Measurements from ENCODE around the gene ACSS1.

Gene ACSS1

GRCh38 chr20:25078662-25079061 lies 20.7 kb upstream of the ACSS1 start:
- no peak for DNase-seq (ENCODE audit: low read depth)

DNA sequence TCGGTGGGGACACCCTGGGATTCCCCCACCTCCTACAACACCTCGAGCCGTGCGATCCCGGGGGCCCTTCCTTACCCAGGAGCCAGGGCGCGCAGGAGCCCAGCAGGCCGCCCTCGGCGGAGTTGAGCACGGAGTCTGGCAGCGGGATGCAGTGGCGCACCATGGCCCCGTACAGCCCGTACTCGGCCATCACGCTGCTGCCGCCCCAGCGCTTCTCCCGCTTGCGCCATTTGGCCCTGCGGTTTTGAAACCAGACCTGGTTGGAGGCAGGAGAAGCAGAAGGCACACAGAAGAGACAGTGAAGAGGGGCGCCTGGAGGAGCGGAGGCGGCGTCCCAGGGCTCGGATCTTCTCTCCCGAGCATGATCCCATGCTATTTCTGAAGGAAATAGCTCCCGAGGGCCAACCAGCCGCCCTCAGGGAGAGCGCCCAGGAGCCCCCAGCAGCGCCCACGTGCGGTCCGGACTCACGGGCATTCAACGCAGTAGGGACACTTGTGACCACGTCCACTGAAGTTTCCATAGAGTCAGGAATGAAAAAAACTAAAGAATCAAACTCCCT lies 19.8 kb upstream of the ACSS1 start:
- DNase-seq (ENCODE audit: low read depth) = peak; percentile 25

DNA sequence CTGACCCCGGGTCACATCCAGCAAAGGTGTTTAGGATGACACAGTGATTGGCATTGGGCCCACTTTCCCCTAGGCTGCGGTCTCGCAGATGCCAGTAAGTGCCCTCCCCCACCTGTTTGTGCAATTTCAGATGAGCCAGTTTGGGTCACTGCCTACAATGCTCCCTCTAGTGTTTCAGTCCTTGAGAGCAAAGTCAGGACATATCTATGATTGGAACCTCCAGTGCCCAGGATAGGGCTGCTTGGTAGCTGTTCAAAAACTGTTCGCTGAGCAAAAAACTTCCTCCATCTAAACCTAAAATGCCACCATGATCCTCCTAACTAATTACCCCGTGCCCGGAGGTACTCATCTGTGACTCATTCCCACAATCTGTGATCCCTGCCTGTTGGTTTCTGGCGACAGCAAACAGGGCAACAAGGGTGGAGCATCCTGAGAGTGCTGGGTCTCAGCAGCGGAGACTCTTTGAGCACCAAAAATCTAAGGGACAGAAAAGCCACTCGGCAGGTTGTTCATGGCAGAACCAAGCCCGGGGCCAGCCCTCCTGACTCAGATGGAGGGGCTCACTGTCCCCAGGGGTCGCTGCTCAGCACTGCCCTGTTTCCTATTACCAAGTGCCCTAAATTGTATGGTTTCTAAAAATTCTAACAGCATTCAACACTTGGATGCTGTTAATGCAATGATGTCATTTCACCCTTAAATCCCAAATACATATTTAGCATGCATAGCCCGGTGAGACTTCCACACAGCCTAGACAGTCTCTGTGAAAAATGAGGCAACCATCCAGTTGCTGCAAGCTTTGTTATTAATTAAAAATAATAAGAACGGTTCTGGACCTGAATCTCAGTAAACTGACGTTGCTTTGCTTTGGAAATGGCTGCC lies 19.0 kb upstream of the ACSS1 start:
- DNase-seq (ENCODE audit: low read depth) = peak; percentile 29

DNA sequence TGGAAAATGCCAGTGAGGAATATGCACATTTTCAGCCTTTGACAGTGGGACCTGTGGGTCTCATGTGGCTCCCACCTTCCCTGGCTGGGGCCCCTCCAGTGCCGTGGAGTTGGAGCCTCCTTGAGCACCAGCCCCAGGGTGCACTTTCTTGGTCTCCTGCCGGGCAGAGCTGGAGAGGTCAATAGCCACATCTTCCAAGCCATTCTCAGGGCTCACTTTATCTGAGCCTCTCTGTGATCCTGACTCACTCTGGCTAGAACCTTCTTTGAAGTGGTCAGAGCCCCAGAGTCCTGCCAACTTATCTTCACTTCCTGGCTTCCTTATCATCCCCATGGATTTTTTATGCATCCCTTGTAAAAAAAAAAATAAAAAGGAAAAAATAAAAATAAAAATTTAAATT lies 18.3 kb upstream of the ACSS1 start:
- DNase-seq (ENCODE audit: low read depth) = no peak

DNA sequence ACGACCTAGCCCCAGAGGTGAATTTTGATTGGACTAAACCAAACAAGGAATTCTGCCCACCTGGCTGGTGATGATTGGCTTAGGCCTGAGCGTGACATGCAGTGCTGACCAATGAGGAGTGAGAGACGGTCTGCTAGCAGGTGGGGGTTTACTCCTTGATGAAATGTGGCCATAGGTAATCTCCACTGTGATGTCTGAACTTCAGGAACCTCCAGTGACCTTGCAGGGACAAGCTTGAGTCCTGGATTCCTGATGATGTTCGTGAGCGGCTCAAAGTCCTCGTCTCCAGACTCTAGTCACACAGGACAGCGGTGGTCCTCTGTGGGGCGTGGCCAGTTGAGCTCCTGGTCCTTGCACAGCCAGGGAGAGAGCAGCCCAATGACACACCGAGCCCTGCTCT lies 15.6 kb upstream of the ACSS1 start:
- no peak for DNase-seq (ENCODE audit: low read depth)

DNA sequence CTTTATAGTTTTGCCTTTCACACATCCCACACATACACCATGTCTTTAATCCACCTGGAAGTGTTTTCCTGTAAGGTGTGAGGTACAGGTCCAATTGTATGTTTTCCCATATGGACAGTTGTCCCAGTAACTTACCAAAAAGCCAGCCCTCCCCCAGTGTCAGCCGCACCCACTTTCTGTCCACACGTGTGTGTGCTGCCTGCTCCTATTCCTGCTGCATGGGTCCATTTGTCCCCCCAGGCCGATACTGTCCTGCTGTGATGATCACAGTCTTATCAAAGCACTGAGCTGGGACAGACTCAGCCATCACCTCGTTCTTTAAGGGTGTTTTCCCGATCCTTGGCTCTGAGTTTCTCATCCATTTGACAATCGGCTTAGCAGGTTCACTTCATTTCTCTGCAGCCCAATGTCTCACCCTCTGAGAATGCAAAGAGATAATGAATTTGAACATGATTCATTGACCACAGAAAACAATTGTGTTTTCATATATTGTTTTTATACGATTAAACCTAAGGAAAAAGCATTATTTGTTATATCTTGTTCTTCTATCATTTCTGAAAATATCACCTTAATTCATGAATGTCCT lies 14.4 kb upstream of the ACSS1 start:
- DNase-seq (ENCODE audit: low read depth) = peak; percentile 49

GRCh38 chr20:25071734-25072133 lies 13.8 kb upstream of the ACSS1 start:
- DNase-seq (ENCODE audit: low read depth) = no peak

DNA sequence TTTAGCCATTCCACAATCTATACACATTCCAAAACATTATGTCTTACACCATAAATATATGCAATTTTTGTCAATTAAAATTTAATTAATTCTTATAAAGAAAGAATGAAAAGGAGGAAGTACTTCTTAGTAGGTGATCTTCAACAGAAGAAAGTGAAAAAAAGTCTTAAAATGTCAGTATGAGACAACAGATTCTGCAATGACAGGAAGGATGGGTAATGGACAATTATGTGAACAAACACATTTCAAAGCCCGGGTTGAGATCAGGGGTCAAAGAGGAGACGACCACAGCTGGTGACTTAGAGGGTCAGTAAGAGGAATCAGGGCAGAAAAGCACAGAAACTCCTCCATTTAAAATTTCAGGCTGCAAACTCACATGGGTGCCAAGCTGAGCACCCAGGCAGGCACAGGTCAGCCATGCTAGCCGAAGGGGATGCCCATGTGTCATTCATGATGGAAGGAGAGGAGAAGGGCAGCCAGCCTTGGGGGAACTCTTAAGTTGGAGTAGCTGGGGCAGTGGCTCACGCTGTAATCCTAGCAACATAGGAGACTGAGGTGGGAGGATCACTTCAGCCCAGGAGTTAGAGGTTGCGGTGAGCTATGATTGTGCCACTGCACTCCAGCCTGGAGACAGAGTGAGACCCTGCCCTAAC lies 13.0 kb upstream of the ACSS1 start:
- no peak for DNase-seq (ENCODE audit: low read depth)

- DNase-seq (ENCODE audit: low read depth) = no peak
Measured at GRCh38 chr20:25067102-25067987, 9.4 kb upstream of the ACSS1 start.

- no peak for DNase-seq (ENCODE audit: low read depth)
Measured at GRCh38 chr20:25066386-25066785, 8.4 kb upstream of the ACSS1 start.

DNA sequence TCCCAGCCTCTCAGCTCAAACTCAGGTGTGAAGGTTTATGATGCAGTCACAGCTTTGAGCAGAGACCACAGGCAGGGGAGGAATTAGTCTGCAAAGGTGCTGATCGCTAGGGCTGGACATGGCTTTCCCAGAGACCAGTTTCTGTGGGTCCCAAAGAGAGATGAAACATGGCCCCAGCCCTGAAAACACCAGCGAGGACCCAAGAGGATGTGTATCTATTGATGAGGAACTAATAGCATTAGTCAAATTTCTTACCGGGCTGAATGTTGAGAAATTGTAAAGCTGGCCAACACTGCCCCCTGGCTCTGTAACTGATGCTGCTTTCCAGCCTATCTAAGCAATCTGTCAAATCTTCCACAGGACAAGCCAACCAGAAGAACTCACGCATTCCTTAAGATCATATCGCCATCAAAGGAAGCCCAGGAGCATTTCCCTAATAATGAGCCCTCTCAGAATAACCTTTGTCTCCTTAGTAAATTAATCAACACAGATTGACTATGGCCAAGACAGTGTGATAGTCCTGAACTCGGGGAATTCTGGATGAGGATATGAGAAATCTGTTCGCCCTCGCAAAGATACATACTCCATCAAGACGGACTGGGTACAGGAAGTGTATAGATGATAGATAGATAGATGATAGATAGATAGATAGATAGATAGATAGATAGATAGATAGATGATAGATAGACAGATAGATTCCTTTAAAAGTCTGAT lies 7.8 kb upstream of the ACSS1 start:
- peak; percentile 56 for DNase-seq (ENCODE audit: low read depth)

DNA sequence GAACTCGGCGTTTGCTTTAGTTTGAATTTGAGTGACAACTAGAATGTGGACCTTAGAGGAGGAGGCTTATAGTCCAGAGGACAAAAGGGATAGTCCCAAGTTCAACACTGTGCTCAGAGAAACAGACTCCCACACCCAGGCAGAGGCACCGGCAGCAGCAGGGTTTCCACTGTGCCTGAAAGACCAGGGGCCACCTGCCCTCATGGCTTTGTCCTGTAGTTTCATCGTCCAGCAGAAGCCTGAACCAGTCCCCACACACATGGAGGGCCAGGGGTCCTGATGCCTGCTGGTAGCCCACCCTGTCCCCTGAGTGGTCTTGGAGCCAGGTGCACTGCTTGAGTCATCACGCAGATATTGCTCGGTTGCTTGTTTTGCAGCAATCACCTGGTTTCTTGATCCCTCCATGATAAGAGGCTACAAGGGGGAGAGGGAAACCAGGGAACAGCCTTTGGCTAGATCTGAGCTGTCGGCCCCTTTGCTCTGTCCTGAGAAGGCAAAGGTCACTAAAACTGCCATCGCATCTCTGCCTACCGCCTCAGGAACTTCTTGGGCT lies 7.2 kb upstream of the ACSS1 start:
- DNase-seq (ENCODE audit: low read depth) = no peak

- no peak for DNase-seq (ENCODE audit: low read depth)
Measured at GRCh38 chr20:25064561-25065071, 6.7 kb upstream of the ACSS1 start.

DNA sequence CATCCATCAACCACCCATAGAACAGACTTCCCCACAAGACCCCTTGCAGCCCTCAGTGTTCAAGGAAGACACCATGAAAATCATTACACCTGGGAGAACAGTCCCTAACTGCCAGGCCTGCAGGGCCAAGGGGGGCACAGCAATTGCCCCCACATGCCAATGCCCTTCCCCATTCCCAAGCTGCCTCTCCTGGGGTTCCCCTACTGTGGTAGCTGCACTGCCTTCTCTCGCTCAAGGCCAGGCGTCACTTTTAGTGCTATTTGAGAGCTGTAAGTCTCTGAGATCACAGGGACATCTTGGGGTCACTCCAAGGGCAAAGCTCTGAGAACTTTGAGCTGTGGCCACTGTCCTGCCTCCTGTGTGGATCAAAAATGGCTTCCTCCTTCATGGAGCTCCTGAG lies 6.0 kb upstream of the ACSS1 start:
- no peak for DNase-seq (ENCODE audit: low read depth)

DNA sequence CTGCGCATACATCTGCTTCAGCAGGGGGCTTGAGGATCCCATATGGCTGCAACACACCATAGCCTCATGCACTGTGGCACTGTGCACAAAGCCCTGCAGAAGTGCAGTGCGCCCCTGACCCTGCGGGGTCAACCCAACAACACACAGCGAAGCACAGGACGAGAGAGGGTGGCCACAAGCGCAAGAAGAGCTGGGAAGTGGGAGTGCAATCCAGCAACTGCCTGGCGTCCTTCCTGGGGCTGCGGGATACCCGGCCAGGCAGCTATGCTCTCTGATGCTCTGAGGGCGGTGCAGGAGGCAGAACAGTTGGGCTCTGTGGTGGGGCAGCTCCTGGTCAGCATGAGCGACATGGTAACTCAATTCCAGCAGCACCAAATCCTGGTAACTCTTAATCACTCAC lies 5.6 kb upstream of the ACSS1 start:
- no peak for DNase-seq (ENCODE audit: low read depth)

DNA sequence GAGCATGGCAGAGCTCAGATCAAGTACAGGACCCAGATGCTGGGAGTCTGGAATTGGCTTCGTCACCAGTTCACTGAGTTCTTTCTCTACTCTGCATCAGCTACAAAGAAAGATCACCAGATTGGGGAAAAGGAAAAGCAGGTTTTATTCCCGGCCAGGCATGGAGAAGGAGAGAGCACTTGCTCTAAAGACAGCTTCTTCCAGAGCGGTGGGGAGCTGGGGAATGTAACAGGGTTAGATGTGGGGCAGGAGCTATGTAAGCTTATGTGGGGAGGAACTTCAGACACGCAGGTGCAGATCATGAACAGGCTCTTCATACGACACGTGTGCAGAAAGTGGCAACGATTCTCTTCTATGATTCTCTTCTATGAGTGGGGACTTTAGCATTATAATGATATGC lies 4.9 kb upstream of the ACSS1 start:
- no peak for DNase-seq (ENCODE audit: low read depth)

- no peak for DNase-seq (ENCODE audit: low read depth)
Measured at GRCh38 chr20:25061821-25062530, 4.0 kb upstream of the ACSS1 start.

GRCh38 chr20:25061103-25061799 lies 3.3 kb upstream of the ACSS1 start:
- DNase-seq (ENCODE audit: low read depth) = no peak

DNA sequence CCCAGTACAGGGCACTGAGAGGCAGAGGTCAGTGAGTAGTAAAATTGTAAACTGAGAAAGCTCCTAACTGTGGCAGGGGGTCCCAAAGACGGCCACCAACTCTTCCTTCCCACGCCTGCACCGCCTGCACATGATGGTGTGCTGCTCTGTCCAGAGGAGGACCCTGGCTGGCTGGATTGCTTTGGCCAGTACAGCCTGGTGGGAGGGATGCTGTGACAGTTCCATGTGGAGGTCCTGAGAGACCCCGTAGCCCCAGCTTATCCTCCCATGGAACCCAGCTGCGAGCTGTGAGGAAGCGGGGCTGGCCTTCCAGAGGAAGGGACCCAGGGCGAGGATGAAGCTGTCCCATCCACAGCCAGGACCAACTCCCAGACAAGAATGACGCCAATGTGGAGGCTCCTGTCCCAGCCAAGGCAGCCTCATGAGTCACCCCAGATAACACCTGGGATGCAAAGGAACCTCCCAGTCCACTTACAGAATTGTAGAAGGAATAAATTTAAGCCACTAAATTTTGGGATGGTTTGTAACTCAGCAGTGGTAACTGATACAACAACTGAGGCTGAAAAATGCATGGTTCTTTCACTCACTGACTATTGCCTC lies 2.0 kb upstream of the ACSS1 start:
- no peak for DNase-seq (ENCODE audit: low read depth)
